Endothelial cell of umbilical vein (primary cell): ENCODE measurements around the gene L3MBTL4. TPM values are rescaled to one million over a fixed set of nuclear protein-coding genes. Genes with fewer than 3 reads are reported as not detected.

ENCODE experiments used
- BruUV-seq: library from RNA; stranded (reverse); fragments of 400-500 nt; replicated peaks from 2 replicates; lab custom pipeline; 2021; lab: Mats Ljungman, UMichigan
- CTCF ChIA-PET: fragments of 300-600, 350-600 bp; sonication (Branson Sonifier 250); formaldehyde crosslinking; loops from one replicate; lab custom pipeline; 2021; ENCODE audit warnings: antibody characterized with exemption, inconsistent platforms; lab: Charles Lee
- POLR2A ChIA-PET: fragments of 300-600, 350-600 bp; sonication (Branson Sonifier 250); formaldehyde crosslinking; loops from one replicate; lab custom pipeline; 2021; ENCODE audit warnings: antibody characterized with exemption, inconsistent platforms; lab: Charles Lee
- DNase-seq: peaks from one replicate; pipeline ENCODE4 v3.0.0-alpha.2; 2011; ENCODE audit warnings: low read depth, low spot score
- FAIRE-seq: peaks from 2 replicates; lab custom pipeline; 2011; peaks lifted over from hg19 to GRCh38; lab: Jason Lieb, UNC
- H2AFZ ChIP-seq: 2 replicates; pipeline ENCODE4 v1.6.0; 2012; ENCODE audit warnings: low read depth, low read length, control low read depth, inconsistent platforms
- H3K27ac ChIP-seq: 2 replicates; pipeline ENCODE4 v1.5.1; 2011; ENCODE audit warnings: low read depth, mild to moderate bottlenecking, control low read depth, low read length, moderate library complexity; ENCODE audit not compliant: insufficient read depth
- H3K27me3 ChIP-seq, 2 experiments: 2 replicates each; pipeline versions ENCODE4 v1.6.0 to v1.6.1; 2011; ENCODE audit warnings: low read length in 2 of 2, mixed read lengths in 1 of 2; ENCODE audit not compliant: control insufficient read depth in 2 of 2, insufficient read depth in 2 of 2
- H3K36me3 ChIP-seq, 2 experiments: 2 replicates in 1 of 2; 3 replicates in 1 of 2; pipeline ENCODE4 v1.5.1; 2011; ENCODE audit warnings: low read length in 2 of 2, mild to moderate bottlenecking in 1 of 2, moderate library complexity in 1 of 2; ENCODE audit not compliant: control insufficient read depth in 2 of 2, insufficient read depth in 2 of 2; ENCODE audit errors: extremely low read depth in 1 of 2
- H3K4me1 ChIP-seq: 3 replicates; pipeline ENCODE4 v1.5.1; 2011; ENCODE audit warnings: mild to moderate bottlenecking, low read length; ENCODE audit not compliant: control insufficient read depth, insufficient read depth; ENCODE audit errors: extremely low read depth
- H3K4me2 ChIP-seq: 2 replicates; pipeline ENCODE4 v1.6.1; 2011; ENCODE audit warnings: low read length, control low read depth, mixed read lengths; ENCODE audit not compliant: insufficient read depth
- H3K4me3 ChIP-seq, 3 experiments: fragments of 200-600 bp in 1 of 3; sonication (generic), shearing (Covaris generic) in 1 of 3; replicated peaks in 1 of 3; 2 replicates each; pipeline ENCODE4 v1.5.1; 2011 to 2016; ENCODE audit warnings: control low read depth in 3 of 3, low read length in 3 of 3, mild to moderate bottlenecking in 2 of 3, inconsistent platforms in 1 of 3, low read depth in 1 of 3, moderate library complexity in 1 of 3; ENCODE audit not compliant: insufficient read depth in 1 of 3
- H3K79me2 ChIP-seq: 2 replicates; pipeline ENCODE4 v1.6.0; 2012; ENCODE audit warnings: low read length, inconsistent platforms; ENCODE audit not compliant: control insufficient read depth, insufficient read depth
- H3K9ac ChIP-seq: replicated peaks from 2 replicates; pipeline ENCODE3; 2011; ENCODE audit warnings: low read length, control low read depth; ENCODE audit not compliant: insufficient read depth; ENCODE audit errors: extremely low read depth
- H3K9me1 ChIP-seq: replicated peaks from 3 replicates; pipeline ENCODE4 v1.6.0; 2011; ENCODE audit warnings: mild to moderate bottlenecking, low read length; ENCODE audit not compliant: control insufficient read depth, insufficient read depth; ENCODE audit errors: extremely low read depth
- H3K9me3 ChIP-seq: replicated peaks from 2 replicates; pipeline ENCODE4 v1.5.1; 2012; ENCODE audit warnings: low read length, inconsistent platforms; ENCODE audit not compliant: control insufficient read depth, insufficient read depth
- H4K20me1 ChIP-seq: replicated peaks from 2 replicates; pipeline ENCODE3; 2011; ENCODE audit warnings: mild to moderate bottlenecking, low read length; ENCODE audit not compliant: control insufficient read depth, insufficient read depth; ENCODE audit errors: extremely low read depth
- CTCF ChIP-seq, 2 donors: IDR thresholded peaks; 1 replicate in 1 of 2; 2 replicates in 1 of 2; pipeline ENCODE4 v1.5.1; 2011; ENCODE audit warnings: low read length in 2 of 2, mild to moderate bottlenecking in 2 of 2, moderate library complexity in 2 of 2, control low read depth in 1 of 2, inconsistent platforms in 1 of 2, low read depth in 1 of 2; ENCODE audit not compliant: insufficient read depth in 1 of 2; ENCODE audit errors: extremely low read depth in 1 of 2
- EZH2 ChIP-seq: IDR thresholded peaks from 2 replicates; pipeline ENCODE4 v1.6.1; 2012; ENCODE audit warnings: borderline replicate concordance, low read depth, mild to moderate bottlenecking, moderate library complexity, low read length, inconsistent platforms; ENCODE audit not compliant: severe bottlenecking
- FOS ChIP-seq: IDR thresholded peaks from 2 replicates; pipeline ENCODE4 v1.6.1; 2011; ENCODE audit warnings: mild to moderate bottlenecking, low read length, moderate library complexity, borderline replicate concordance; ENCODE audit not compliant: insufficient read depth
- GATA2 ChIP-seq: IDR thresholded peaks from 2 replicates; pipeline ENCODE4 v1.7.0; 2011; ENCODE audit warnings: low read depth, mild to moderate bottlenecking, moderate library complexity, mixed read lengths, low read length; ENCODE audit not compliant: insufficient read length, insufficient read depth
- JUN ChIP-seq: IDR thresholded peaks from 2 replicates; pipeline ENCODE4 v1.6.1; 2011; ENCODE audit warnings: borderline replicate concordance, low read depth; ENCODE audit not compliant: insufficient read length, insufficient read depth
- MAX ChIP-seq: IDR thresholded peaks from 2 replicates; pipeline ENCODE4 v1.6.1; 2011; ENCODE audit not compliant: insufficient read depth, insufficient read length
- MYC ChIP-seq: IDR thresholded peaks from one replicate; pipeline ENCODE4 v1.6.1; 2011; ENCODE audit warnings: mild to moderate bottlenecking, low read depth, low read length
- POLR2A ChIP-seq: IDR thresholded peaks from 2 replicates; pipeline ENCODE4 v1.6.1; 2012; ENCODE audit warnings: low read depth, mild to moderate bottlenecking, control low read depth, low read length
- POLR2AphosphoS5 ChIP-seq: IDR thresholded peaks from 2 replicates; pipeline ENCODE4 v1.6.1; 2012; ENCODE audit warnings: low read depth, mild to moderate bottlenecking, control low read depth, low read length, moderate library complexity; ENCODE audit not compliant: insufficient read depth
- dilution Hi-C: fragments of 300-500 bp; cut with MboI; formaldehyde crosslinking; loops from one replicate; pipeline ENCODE4 v1.15.0; 2019; ENCODE audit warnings: low sequenced_read_pairs; ENCODE audit not compliant: extremely low pct_ligation_motif_present
- intact Hi-C: fragments of 100-400 bp; cut with micrococcal nuclease; formaldehyde crosslinking; loops from one replicate; pipeline ENCODE4 v1.10.0; 2022
- polyA plus RNA-seq, 4 experiments: library from polyadenylated mRNA; depleted of rRNA in 3 of 4; stranded (reverse) in 3 of 4; unstranded in 1 of 4; fragments of >200 nt; gene quantifications; 2 replicates each; pipeline versions ENCODE4 v1.2.1 to v1.2.3, GENCODE V29; 2011 to 2012; ENCODE audit warnings: missing spikeins in 1 of 4
- total RNA-seq: library from RNA; stranded (reverse); gene quantifications from 2 replicates; pipeline ENCODE4 v1.2.3, GENCODE V29; 2021

The L3MBTL4 gene
- total and polyA plus RNA-seq, 2 donors (not counting 3 experiments of a cell fraction or from before 2014, with no cell fraction given) = 0.80 TPM; not detected in 1

GRCh38 chr18:6435731-6436130, 21.0 kb upstream of the L3MBTL4 start:
- ChIA-PET CTCF (no interaction called here), POLR2A (no interaction called here)
- Histone ChIP-seq H2AFZ (no peak overlapping the region), H3K9ac (no peak overlapping the region), H3K9me3 (no peaks in the 10 kb centered on the region), H3K9me1 (no peaks in the 10 kb centered on the region), H3K79me2 (no peaks in the 10 kb centered on the region), H3K4me1 (no peaks in the 10 kb centered on the region), H3K36me3 (no peaks in the 10 kb centered on the region), H3K4me3 (no peak overlapping the region), H3K27me3 (no peaks in the 10 kb centered on the region), H3K27ac (no peak overlapping the region), H4K20me1 (no peaks in the 10 kb centered on the region), H3K4me2 (no peak overlapping the region)
- TF ChIP-seq POLR2A (no peak), GATA2 (no peak), MAX (no peak), EZH2 (no peak), POLR2AphosphoS5 (no peak), FOS (no peak), MYC (no peak), JUN (no peak)
- FAIRE-seq = no peak
- dilution Hi-C loops (no loop called here), intact Hi-C loops (no loop called here)
- DNase-seq = no peak
- no TSS peak for BruUV-seq

- no peak overlapping the region for H3K9ac ChIP-seq
- no peak overlapping the region for H3K4me3 ChIP-seq
- ChIA-PET CTCF (no interaction called here), POLR2A (no interaction called here)
- no peak overlapping the region for H3K4me2 ChIP-seq
- no peak overlapping the region for H2AFZ ChIP-seq
- no peaks in the 10 kb centered on the region for H4K20me1 ChIP-seq
- H3K9me1 ChIP-seq = no peaks in the 10 kb centered on the region
- dilution Hi-C loops (no loop called here), intact Hi-C loops (no loop called here)
- no peak for DNase-seq
- H3K9me3 ChIP-seq = no peaks in the 10 kb centered on the region
- no peaks in the 10 kb centered on the region for H3K27me3 ChIP-seq
- no TSS peak for BruUV-seq
- H3K79me2 ChIP-seq = no peaks in the 10 kb centered on the region
- no peak for TF ChIP-seq POLR2AphosphoS5
- no peak for TF ChIP-seq MAX
- no peak for TF ChIP-seq EZH2
- TF ChIP-seq MYC = no peak
- TF ChIP-seq GATA2 = no peak
- TF ChIP-seq JUN = no peak
- TF ChIP-seq POLR2A = no peak
- no peak for TF ChIP-seq CTCF (IDR thresholded peaks at IDR 0.05; ENCODE audit: extremely low read depth in 1 of 2, insufficient read depth in 1 of 2, low read depth in 1 of 2, low read length in 2 of 2)
- no peak for TF ChIP-seq FOS
- no peaks in the 10 kb centered on the region for H3K4me1 ChIP-seq
- H3K36me3 ChIP-seq = no peaks in the 10 kb centered on the region
- FAIRE-seq = no peak
- no peak overlapping the region for H3K27ac ChIP-seq
These were observed 20.4 kb upstream of the L3MBTL4 start for GRCh38 chr18:6434987-6435709.
